GM19239 (cell line): ENCODE measurements around the gene SOCS3.
"Not testable (repeated sequence)": the region's sequence is repeated elsewhere in the genome, so short reads cannot be mapped to it uniquely, and the experiment has no call there.

Source experiments
- DNase-seq: peaks from one replicate; pipeline ENCODE4 v3.0.0; 2011; ENCODE audit warnings: low spot score; ENCODE audit not compliant: insufficient read length
- FAIRE-seq: peaks from 2 replicates; lab custom pipeline; 2011; peaks lifted over from hg19 to GRCh38; lab: Jason Lieb, UNC

The SOCS3 gene

DNA sequence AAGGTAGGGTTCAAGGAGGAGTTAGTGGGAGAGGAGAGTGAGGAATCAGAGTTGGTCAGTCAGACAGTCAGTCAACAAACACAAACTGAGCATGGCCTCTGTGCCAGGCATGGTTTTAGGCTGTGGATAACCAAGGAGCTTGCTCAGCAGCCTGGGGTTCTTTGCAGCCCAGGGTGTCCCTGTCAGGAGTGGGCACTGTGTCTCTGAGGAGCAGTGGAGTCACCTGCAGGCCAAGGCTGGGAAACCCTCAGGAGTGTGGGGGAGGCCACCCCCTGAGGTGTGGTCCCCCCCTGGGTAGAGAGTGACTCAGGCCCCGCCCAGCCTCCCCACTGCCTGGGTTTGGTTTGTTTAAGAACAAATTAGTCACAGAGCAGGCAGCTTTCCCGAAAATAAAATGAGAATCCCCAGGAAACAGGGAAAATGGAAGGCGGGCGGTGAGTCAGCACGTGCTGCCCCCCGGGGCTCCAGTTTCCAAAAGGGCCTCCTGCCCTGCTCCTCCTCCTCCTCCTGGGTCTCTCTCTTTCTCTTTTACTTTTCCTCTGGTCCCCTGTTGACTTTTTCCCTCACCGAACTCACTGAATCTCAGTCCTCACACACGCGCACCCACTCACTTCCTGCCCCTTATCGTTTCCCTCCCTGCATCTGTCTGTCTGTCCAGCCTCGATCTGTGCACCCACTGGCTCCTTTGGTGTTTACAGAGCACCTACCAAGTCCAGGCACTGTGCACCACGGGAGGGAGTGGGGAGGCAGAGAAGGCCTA lies 44.3 kb downstream of the SOCS3 start:
- DNase-seq (peak; percentile 68), FAIRE-seq (peak; percentile 92)

DNA sequence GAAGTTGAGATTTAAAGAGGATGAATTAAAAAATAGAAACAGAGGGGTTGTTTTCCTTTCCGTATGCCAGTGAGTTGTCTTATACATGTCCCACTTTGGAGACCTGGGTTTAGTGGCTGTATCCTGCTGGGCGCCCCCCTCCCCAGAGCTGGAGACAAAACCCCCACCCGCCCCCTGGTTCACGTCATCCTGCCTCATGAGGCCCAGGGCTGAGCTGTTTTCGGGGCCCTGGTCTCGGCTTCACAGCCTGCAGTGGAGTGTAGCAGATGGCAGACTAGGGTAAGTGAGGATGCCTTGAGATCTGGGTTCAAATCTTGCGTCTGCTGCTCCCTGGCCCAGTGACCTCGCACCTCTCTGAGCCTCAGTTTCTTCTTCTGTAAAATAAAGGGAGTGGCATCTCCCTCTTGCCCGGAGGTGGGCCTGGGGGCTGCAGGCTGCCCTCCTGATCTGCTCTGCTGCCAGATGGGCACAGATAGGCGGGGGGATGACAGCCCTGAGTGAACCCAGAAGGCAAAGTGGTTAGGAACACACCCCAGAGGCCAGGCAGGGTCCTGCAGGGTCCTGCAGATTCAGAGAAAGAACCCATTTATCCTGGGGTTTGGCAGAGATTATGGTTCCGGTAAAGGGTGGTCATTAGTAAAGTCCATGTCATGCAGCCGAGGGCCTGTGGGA lies 45.1 kb downstream of the SOCS3 start:
- no peak for FAIRE-seq
- no peak for DNase-seq

DNA sequence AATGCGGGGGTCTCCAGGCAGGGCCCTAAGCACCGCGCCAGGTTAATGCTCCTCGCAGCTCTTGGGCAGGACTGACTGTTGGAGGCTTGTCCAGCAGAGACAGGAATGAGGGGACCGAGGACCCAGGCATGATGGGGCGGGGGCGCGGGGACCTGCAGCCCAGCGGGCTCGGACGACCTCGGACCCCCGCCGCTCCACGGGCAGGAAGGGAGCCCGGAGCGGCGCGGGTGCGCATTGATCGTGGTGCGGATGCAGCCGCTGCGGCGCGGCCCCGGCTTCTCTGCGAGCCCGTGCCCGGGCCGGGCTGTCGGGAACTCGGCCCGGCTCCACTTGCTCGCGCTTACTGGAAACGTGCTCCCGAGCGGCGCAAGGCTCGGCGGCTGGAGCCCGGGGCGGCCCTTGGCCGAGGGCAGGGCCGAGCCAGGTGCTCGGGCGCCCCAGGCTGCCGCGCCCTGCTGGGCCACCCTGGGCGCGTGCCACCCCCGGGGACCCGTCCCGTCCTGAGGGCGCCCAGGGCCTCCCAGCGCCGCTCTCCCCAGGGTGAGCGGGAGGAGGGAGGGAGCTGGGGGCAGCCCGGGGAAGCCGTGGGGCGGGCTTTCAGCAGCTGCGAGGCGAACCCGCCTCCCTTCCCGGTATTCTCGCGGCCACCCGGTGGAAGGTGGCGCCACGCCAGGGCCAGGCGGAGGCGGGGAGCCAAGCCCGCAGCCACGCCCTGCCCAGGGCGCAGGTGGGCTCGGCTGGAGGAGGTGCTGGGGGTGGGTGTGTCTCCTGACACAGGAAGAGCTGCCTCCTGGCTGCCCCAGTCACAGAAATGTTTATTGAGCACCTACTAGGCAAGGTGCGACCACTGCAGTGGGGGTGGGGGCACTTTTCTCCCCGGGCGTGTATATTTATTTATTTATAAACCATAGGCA lies 45.9 kb downstream of the SOCS3 start:
- peak; percentile 82 for DNase-seq
- peak; percentile 4 for FAIRE-seq

DNA sequence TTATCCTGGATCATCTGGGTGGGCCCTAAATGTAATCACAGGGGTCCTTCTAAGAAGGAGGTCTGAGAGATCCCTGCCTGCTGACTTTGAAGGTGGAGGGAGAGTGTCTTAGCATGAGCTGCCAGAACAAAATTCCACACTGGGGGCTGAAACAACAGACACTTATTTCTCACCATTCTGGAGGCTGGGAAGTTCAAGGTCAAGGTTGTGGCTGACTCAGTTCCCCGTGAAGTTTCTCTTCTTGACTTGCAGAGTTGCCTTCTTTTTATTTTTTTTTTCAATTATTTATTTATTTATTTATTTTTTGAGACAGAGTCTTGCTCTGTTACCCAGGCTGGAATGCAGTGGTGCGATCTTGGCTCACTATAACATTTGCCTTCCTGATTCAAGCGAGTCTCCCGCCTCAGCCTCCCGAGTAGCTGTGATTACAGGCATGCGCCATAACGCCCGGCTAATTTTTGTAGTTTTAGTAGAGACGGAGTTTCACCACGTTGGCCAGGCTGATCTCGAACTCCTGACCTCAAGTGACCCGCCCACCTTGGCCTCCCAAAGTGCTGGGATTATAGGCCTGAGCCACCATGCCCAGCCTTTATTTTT lies 50.1 kb downstream of the SOCS3 start:
- FAIRE-seq, DNase-seq: not testable (repeated sequence)

DNA sequence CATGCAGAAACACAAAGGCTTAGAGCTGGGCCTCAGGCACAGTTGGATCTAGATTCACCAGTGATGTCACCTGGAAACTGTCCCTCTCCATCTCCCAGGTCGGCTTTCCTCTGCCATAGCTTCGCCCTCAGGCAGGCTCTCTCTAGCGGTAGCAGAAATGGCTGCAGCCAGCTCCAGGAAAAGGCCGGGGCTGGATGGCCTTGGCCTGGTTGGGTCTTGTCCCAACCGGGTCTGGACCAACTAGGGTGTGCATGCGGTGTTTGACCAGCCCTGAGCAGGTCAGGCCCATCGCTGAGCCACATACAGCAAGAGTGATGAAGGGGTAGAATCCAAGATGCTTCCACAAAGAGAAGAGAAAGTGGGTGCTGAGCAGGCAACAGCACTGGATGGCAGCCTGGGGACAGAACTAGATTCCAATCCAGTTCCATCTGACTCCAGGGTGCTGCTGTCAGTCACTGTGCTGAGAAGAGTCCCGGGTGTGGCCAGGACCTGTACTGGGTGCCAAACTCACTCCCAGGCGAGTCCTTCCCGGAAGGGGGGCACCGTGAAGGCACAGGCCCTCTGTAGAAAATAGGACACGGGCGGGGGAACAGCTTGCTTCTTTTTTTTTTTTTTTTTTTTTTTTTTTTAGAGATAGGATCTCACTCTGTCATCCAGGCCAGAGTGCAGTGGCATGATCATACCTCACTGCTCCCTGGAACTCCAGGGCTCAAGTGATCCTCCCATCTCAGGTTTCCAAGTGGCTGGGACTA lies 51.8 kb downstream of the SOCS3 start:
- FAIRE-seq (no peak), DNase-seq (no peak)

DNA sequence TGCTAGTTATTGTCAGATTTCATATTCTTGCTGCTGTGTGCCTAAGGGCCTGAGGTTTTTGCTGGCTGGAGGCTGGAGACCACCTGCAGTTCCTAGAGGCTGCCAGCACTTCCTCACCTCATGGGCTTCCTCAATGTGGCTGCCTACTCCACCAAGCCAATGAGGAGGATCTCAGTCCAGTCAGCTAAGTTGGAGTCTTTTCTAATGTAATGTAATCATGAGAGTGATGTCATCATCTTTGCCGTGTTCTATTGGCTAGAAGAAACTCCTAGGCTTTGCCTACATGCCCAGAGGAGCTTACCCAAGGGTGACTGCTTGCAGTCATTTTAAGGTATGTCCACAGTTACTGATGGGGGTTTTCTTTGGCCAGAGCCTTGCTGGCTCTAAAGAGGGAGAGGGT lies 53.0 kb downstream of the SOCS3 start:
- FAIRE-seq (no peak), DNase-seq (no peak)
